ENCODE measurements around the gene RUBCNL. TPM values are rescaled to one million over a fixed set of nuclear protein-coding genes. Genes with fewer than 3 reads are reported as not detected.

Gene RUBCNL
- total RNA-seq, 2 experiments from 2014 or later = 0.48 to 1.1 TPM

DNA sequence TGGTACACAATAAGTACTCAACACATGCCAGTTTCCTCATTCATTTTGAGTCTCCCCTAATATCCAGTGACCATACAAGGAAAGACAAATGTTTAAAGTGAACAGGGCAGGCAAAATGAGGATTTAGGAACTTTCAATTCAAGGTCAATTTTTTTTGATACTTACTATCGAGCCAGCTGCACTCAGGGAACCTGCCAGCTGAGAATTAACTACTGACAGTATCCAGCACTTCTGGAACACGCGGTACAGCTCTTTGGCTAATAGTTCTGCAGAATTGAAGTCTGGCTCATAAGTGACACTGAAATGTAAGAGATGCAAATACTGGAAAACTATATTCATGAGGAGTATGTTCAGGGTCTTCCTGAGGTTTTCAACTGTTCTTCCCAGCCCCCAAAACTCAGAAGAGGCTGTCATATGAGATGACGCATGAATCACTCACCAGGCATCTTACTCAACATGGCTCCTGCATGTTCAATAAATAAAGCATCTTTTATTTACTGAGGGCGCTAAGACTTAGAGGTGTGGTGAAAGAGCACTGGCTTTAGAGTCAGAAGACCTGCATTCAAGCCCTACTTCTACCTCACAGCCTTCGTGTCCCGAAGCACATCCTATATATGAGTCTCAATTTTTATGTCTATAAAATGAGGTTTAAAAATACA lies 25.6 kb downstream of the RUBCNL start:
- no peaks in the 10 kb centered on the region for H3K4me1 Mint-ChIP-seq
- no peak overlapping the region for H3K27ac Mint-ChIP-seq
- ATAC-seq (ENCODE audit: low read depth) = no peak
- DNase-seq = no peak
- H3K27me3 Mint-ChIP-seq = no peaks in the 10 kb centered on the region
- H3K4me3 Mint-ChIP-seq = no peak overlapping the region
- no peaks in the 10 kb centered on the region for H3K36me3 Mint-ChIP-seq
- POLR2A ChIA-PET = no interaction called here
- peaks cover 2% of the 10 kb centered on the region for H3K9me3 Mint-ChIP-seq

- POLR2A ChIA-PET = no interaction called here
- Mint-ChIP-seq H3K27me3 (no peaks in the 10 kb centered on the region), H3K4me1 (no peaks in the 10 kb centered on the region), H3K9me3 (peaks cover 2% of the 10 kb centered on the region), H3K4me3 (no peak overlapping the region), H3K36me3 (no peaks in the 10 kb centered on the region), H3K27ac (no peak overlapping the region)
- DNase-seq = no peak
- no peak for ATAC-seq (ENCODE audit: low read depth)
Observed at GRCh38 chr13:46360604-46361003, 26.4 kb downstream of the RUBCNL start.

DNA sequence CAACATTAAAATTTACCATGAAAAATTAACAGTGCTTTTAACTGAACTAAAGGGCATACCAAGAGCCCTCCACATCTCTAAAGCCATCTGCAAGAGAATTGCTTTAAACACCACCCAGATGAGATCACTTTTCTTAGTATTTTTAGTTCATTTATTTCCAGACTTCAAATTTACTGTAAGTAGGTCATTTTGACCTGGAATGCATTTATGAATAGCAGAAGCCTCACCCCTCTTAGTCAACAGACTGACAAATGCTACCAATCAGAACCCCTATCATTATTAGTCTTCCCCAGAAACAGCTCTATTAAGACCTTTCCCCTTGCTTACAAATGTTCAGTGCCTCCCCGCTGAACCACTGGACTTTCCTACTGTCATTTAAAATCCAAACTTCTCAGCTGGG lies 27.3 kb downstream of the RUBCNL start:
- POLR2A ChIA-PET = no interaction called here
- H3K4me3 Mint-ChIP-seq = no peak overlapping the region
- H3K27me3 Mint-ChIP-seq = no peaks in the 10 kb centered on the region
- peaks cover 3% of the 10 kb centered on the region for H3K4me1 Mint-ChIP-seq
- H3K36me3 Mint-ChIP-seq = peaks cover 1% of the 10 kb centered on the region
- DNase-seq (no peak), ATAC-seq (ENCODE audit: low read depth) (no peak)
- H3K9me3 Mint-ChIP-seq = peaks cover 2% of the 10 kb centered on the region
- no peak overlapping the region for H3K27ac Mint-ChIP-seq

GRCh38 chr13:46355901-46356590 lies 31.0 kb downstream of the RUBCNL start:
- peaks cover 7% of the 10 kb centered on the region for H3K4me1 Mint-ChIP-seq
- no peak overlapping the region for H3K27ac Mint-ChIP-seq
- no peak for ATAC-seq (ENCODE audit: low read depth)
- peaks cover 5% of the 10 kb centered on the region for H3K9me3 Mint-ChIP-seq
- peaks cover 5% of the 10 kb centered on the region for H3K36me3 Mint-ChIP-seq
- no peak for DNase-seq
- H3K4me3 Mint-ChIP-seq = no peak overlapping the region
- POLR2A ChIA-PET = no interaction called here
- no peaks in the 10 kb centered on the region for H3K27me3 Mint-ChIP-seq

GRCh38 chr13:46355088-46355468 lies 32.0 kb downstream of the RUBCNL start:
- peaks cover 5% of the 10 kb centered on the region for H3K9me3 Mint-ChIP-seq
- no peaks in the 10 kb centered on the region for H3K27me3 Mint-ChIP-seq
- H3K4me1 Mint-ChIP-seq = peaks cover 7% of the 10 kb centered on the region
- DNase-seq (no peak), ATAC-seq (ENCODE audit: low read depth) (no peak)
- POLR2A ChIA-PET = interaction anchor here (0.6 to 0.7 kb wide), 2 partner anchors 955 to 958 kb away, joined by 3 to 4 read pairs; no protein-coding TSS in a partner anchor
- no peak overlapping the region for H3K4me3 Mint-ChIP-seq
- no peak overlapping the region for H3K27ac Mint-ChIP-seq
- H3K36me3 Mint-ChIP-seq = peaks cover 5% of the 10 kb centered on the region

DNA sequence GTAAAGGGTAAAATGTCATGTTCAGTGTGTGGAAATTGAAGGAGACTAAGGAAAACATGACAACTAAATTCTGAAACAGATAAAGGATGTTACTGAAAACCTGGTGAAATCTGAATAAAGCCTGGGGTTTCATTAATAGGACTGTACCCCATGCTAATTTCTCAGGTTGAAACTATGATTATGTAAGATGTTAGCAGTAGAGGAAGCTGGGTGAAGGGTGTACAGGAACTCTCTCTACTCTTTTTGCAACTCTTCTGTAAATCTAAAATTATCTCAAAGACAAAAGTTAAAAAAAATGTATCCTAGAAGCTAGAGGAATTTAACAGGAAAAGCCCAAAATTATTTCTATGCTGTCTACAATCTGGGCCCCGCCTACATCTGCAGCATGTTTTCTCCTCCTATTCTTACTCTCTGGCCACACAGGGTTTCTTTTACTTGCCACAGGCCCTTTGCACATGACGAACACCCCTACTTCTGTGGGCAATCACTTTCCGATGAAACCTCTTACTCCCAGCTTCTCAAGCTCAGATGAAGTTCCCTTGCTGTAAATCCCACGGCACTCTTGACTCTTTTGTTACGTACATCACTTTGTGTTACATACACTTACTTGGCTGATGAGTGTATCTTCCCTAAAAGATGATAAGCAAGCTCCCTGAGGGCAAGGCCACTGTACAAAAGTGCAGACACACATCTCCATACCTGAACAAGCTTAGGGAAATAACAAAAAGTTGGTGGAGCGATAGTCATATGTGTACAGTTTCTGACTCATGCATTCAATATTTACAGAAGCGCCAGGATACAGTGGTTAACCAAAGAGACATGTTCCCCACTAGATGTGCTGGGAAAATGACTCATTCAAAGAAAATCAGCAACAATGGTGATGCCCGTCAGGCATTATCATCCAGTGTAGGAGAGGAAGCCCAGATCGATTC lies 32.6 kb downstream of the RUBCNL start:
- Mint-ChIP-seq H3K9me3 (peaks cover 5% of the 10 kb centered on the region), H3K36me3 (peaks cover 5% of the 10 kb centered on the region), H3K4me1 (peaks cover 7% of the 10 kb centered on the region), H3K27me3 (no peaks in the 10 kb centered on the region), H3K4me3 (no peak overlapping the region), H3K27ac (no peak overlapping the region)
- POLR2A ChIA-PET = interaction anchor here (0.6 to 0.7 kb wide), 2 partner anchors 954 to 957 kb away, joined by 3 to 4 read pairs; no protein-coding TSS in a partner anchor
- no peak for DNase-seq
- ATAC-seq (ENCODE audit: low read depth) = peak; percentile 80

GRCh38 chr13:46352805-46353204 lies 34.2 kb downstream of the RUBCNL start:
- ATAC-seq (ENCODE audit: low read depth) (no peak), DNase-seq (no peak)
- Mint-ChIP-seq H3K4me3 (no peak overlapping the region), H3K27me3 (no peaks in the 10 kb centered on the region), H3K36me3 (peaks cover 5% of the 10 kb centered on the region), H3K27ac (no peak overlapping the region), H3K9me3 (peaks cover 5% of the 10 kb centered on the region), H3K4me1 (peaks cover 7% of the 10 kb centered on the region)
- POLR2A ChIA-PET = no interaction called here

DNA sequence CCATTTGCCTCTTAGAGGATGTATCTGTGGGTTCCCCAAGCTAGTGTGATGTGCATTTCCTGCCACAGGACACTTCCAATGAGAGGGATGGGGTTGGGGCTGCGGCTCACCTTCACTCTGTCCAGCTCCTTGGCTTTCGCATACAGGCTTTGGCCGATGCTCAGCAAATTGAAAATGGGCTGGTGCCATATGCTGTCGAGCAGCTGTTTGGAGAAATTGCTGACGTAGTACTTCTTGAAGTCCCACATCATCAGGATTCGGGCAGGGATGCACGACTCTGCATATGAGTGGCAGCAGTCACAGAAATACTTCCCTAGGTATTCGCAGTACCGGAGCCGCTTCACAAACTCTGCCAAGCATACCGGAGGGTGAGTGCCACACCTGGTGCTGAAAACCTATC lies 37.0 kb downstream of the RUBCNL start:
- peaks cover 7% of the 10 kb centered on the region for H3K9me3 Mint-ChIP-seq
- H3K27ac Mint-ChIP-seq = no peak overlapping the region
- DNase-seq (no peak), ATAC-seq (ENCODE audit: low read depth) (no peak)
- peaks cover 6% of the 10 kb centered on the region for H3K4me1 Mint-ChIP-seq
- H3K36me3 Mint-ChIP-seq = peaks cover 5% of the 10 kb centered on the region
- POLR2A ChIA-PET = no interaction called here
- H3K4me3 Mint-ChIP-seq = no peak overlapping the region
- H3K27me3 Mint-ChIP-seq = no peaks in the 10 kb centered on the region

DNA sequence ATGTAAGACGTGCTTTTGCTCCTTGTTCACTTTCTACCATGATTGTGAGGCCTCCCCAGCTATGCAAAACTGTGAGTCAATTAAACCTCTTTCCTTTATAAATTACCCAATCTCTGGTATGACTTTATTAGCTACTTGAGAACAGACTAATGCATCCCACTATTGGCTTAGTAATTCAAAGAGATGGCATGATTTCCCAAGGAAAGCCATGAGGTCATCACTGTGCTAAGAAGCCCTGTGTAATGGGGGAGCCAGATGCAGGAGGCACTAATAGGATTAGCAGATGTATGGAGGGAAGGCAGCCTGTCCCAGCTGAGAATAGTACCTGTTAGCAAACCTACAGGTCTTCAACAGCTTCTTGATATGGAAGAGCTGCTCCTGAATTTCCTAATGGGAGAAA lies 38.1 kb downstream of the RUBCNL start:
- Mint-ChIP-seq H3K27ac (no peak overlapping the region), H3K4me3 (no peak overlapping the region), H3K9me3 (peaks cover 4% of the 10 kb centered on the region), H3K36me3 (no peaks in the 10 kb centered on the region), H3K4me1 (no peaks in the 10 kb centered on the region), H3K27me3 (no peaks in the 10 kb centered on the region)
- DNase-seq (no peak), ATAC-seq (ENCODE audit: low read depth) (no peak)
- POLR2A ChIA-PET = no interaction called here

DNA sequence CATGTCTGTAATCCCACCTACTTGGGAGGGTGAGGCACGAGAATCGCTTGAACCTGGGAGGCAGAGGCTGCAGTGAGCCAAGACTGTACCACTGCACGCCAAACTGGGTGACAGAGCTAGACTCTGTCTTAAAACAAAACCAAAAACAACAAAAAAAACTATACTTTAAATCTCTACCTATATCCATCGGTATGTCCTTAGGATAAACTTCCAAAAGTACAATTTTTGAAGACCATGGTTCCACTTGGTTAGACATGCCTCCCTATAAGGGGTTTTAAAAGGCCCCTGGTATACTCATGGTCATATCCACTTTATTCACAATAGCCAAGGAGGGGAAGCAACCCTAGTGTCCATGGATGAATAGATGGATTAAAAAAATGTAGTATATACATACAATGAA lies 39.8 kb downstream of the RUBCNL start:
- no peaks in the 10 kb centered on the region for H3K27me3 Mint-ChIP-seq
- no peaks in the 10 kb centered on the region for H3K4me1 Mint-ChIP-seq
- DNase-seq (no peak), ATAC-seq (ENCODE audit: low read depth) (no peak)
- POLR2A ChIA-PET = no interaction called here
- H3K4me3 Mint-ChIP-seq = no peak overlapping the region
- no peaks in the 10 kb centered on the region for H3K36me3 Mint-ChIP-seq
- H3K9me3 Mint-ChIP-seq = peaks cover 2% of the 10 kb centered on the region
- no peak overlapping the region for H3K27ac Mint-ChIP-seq

DNA sequence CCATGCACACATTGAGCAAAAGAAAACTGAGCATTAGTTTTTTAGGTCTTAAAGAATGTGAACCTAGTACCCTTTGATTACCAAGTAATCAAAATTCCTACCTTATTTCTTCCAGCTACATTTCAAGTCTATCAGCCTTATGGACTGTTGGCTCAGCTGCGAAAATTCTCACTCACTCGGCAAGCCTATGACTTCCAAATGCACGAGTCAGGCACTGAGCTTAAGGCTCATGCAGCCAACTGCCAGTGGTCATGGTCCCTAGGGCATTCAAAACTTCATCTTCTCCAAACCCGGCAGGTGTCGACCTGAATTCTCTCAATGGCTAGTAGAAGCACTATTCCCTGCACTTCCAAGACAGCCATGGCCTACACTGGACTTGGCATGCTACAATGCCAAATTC lies 41.2 kb downstream of the RUBCNL start:
- POLR2A ChIA-PET = no interaction called here
- DNase-seq = no peak

DNA sequence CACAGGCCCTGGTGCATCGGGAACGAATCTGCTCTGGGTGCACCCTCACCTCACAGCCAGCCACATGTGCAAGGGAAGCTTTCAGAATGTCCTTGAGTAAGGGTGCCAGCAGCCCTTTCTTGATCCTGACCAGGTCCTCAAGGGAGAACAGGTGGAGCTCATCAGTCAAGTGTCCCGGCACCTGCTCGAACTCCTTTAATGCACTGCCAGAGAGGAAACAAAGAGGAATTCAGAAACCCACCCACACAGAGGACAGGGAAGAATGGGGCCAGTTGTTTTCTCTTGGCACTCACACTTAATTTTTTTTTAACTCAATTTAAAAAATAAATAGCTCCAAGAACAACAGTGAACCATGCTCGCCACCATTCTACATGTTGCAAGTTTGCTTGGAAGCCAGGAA lies 41.7 kb downstream of the RUBCNL start:
- Mint-ChIP-seq H3K36me3 (no peaks in the 10 kb centered on the region), H3K4me3 (no peak overlapping the region), H3K27ac (no peak overlapping the region), H3K4me1 (peaks cover 10% of the 10 kb centered on the region), H3K27me3 (no peaks in the 10 kb centered on the region), H3K9me3 (peaks cover 2% of the 10 kb centered on the region)
- ATAC-seq (ENCODE audit: low read depth) (no peak), DNase-seq (no peak)
- POLR2A ChIA-PET = no interaction called here

More for the DNA sequence above, 41.2 kb downstream of the RUBCNL start:
- H3K4me1 Mint-ChIP-seq = peaks cover 6% of the 10 kb centered on the region
- peaks cover 2% of the 10 kb centered on the region for H3K9me3 Mint-ChIP-seq
- H3K36me3 Mint-ChIP-seq = no peaks in the 10 kb centered on the region
- no peak overlapping the region for H3K4me3 Mint-ChIP-seq
- H3K27ac Mint-ChIP-seq = no peak overlapping the region
- H3K27me3 Mint-ChIP-seq = no peaks in the 10 kb centered on the region
- ATAC-seq (ENCODE audit: low read depth) = no peak

DNA sequence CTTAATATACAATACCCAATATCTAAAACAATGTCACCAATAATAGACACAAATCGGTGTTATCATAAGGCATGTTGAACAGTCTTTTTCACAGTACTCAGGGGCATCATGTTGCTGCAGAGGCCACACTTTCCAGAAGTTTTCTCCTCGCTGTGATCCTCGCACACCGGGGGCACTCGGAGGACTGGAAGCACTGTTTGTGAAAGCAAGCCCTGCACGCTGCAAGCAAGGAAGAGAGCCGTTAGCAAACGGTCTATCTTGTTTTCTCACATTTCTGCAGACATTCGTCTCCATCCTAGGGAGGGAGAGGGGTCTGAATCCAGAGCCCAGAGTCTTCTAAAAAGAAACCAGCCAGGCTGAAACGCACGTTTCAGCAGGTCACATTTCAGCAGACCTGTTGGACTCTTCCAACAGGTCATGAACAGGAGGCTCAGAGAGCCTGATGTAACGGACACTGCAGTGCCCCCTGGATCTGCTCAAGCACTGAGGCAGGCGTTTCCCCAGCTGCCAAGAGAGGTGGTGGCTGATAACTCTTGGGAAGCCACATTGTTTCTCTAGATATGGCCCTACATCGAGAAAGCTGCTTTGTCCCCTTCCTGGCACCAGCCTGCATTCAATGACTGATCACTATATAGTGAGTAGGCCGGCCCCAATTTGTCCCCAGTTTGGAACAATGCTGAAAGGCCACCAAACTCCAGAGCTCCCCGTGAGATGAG lies 43.6 kb downstream of the RUBCNL start:
- Mint-ChIP-seq H3K27me3 (no peaks in the 10 kb centered on the region), H3K9me3 (peaks cover 4% of the 10 kb centered on the region), H3K4me1 (peaks cover 17% of the 10 kb centered on the region), H3K36me3 (peaks cover 1% of the 10 kb centered on the region), H3K27ac (no peak overlapping the region), H3K4me3 (no peak overlapping the region)
- no peak for DNase-seq
- ATAC-seq (ENCODE audit: low read depth) = no peak
- POLR2A ChIA-PET = no interaction called here
